H9 (cell line): Measurements from ENCODE around the gene GAS6. TPM values are rescaled to one million over a fixed set of nuclear protein-coding genes. Genes with fewer than 3 reads are reported as not detected.
"Not testable (repeated sequence)": the region's sequence is repeated elsewhere in the genome, so short reads cannot be mapped to it uniquely, and the experiment has no call there.

Source experiments
- DNase-seq: peaks from one replicate; pipeline ENCODE4 v3.0.0-alpha.2; 2017
- H2AFZ ChIP-seq: one replicate; pipeline ENCODE4 v1.6.1; 2013; ENCODE audit warnings: mild to moderate bottlenecking, low read length, control low read depth, moderate library complexity
- H2AK5ac ChIP-seq: 2 replicates; pipeline ENCODE4 v1.6.1; 2013; ENCODE audit warnings: low read length, control low read depth, mixed read lengths; ENCODE audit not compliant: insufficient read length
- H2BK120ac ChIP-seq: one replicate; pipeline ENCODE4 v1.6.1; 2013; ENCODE audit warnings: low read depth, mild to moderate bottlenecking, low read length, control low read depth, inconsistent platforms; ENCODE audit not compliant: poor library complexity, severe bottlenecking
- H2BK12ac ChIP-seq: 2 replicates; pipeline ENCODE4 v1.6.1; 2013; ENCODE audit warnings: low read length, control low read depth, mixed read lengths, low read depth; ENCODE audit not compliant: insufficient read length
- H2BK15ac ChIP-seq: 2 replicates; pipeline ENCODE4 v1.6.1; 2013; ENCODE audit warnings: low read depth, low read length, control low read depth
- H2BK20ac ChIP-seq: one replicate; pipeline ENCODE4 v1.6.1; 2013; ENCODE audit warnings: low read depth, mild to moderate bottlenecking, low read length, control low read depth, inconsistent platforms; ENCODE audit not compliant: poor library complexity, severe bottlenecking
- H2BK5ac ChIP-seq: 2 replicates; pipeline ENCODE4 v1.6.1; 2013; ENCODE audit warnings: low read length, control low read depth, mixed read lengths; ENCODE audit not compliant: insufficient read length
- H3K14ac ChIP-seq: 2 replicates; pipeline ENCODE4 v1.6.1; 2013; ENCODE audit warnings: low read length, control low read depth; ENCODE audit not compliant: insufficient read depth
- H3K18ac ChIP-seq: 2 replicates; pipeline ENCODE4 v1.6.1; 2013; ENCODE audit warnings: low read depth, mild to moderate bottlenecking, mixed read lengths, low read length, control low read depth; ENCODE audit not compliant: insufficient read length
- H3K23ac ChIP-seq: 2 replicates; pipeline ENCODE4 v1.6.1; 2013; ENCODE audit warnings: low read length, control low read depth, mixed read lengths, low read depth; ENCODE audit not compliant: insufficient read length
- H3K23me2 ChIP-seq: 2 replicates; pipeline ENCODE4 v1.6.1; 2013; ENCODE audit warnings: low read depth, mild to moderate bottlenecking, mixed read lengths, low read length, control low read depth; ENCODE audit not compliant: insufficient read length, poor library complexity, severe bottlenecking
- H3K27ac ChIP-seq: 2 replicates; pipeline ENCODE4 v1.5.1; 2013; ENCODE audit warnings: low read length, control low read depth, mixed read lengths, low read depth; ENCODE audit not compliant: insufficient read length
- H3K27me3 ChIP-seq: 2 replicates; pipeline ENCODE4 v1.6.1; 2013; ENCODE audit warnings: low read length, control low read depth, inconsistent platforms; ENCODE audit not compliant: insufficient read depth
- H3K4ac ChIP-seq: 2 replicates; pipeline ENCODE4 v1.6.1; 2013; ENCODE audit warnings: low read depth, mild to moderate bottlenecking, control low read depth, inconsistent platforms, low read length, moderate library complexity
- H3K4me1 ChIP-seq: 2 replicates; pipeline ENCODE4 v1.6.1; 2013; ENCODE audit warnings: low read length, control low read depth, inconsistent platforms; ENCODE audit not compliant: insufficient read depth
- H3K4me2 ChIP-seq: 2 replicates; pipeline ENCODE4 v1.6.1; 2013; ENCODE audit warnings: low read length, control low read depth, mixed read lengths; ENCODE audit not compliant: insufficient read length, insufficient read depth
- H3K56ac ChIP-seq: 2 replicates; pipeline ENCODE4 v1.6.1; 2013; ENCODE audit warnings: low read depth, mild to moderate bottlenecking, mixed read lengths, low read length, control low read depth; ENCODE audit not compliant: insufficient read length
- H3K79me1 ChIP-seq: 2 replicates; pipeline ENCODE4 v1.6.1; 2013; ENCODE audit warnings: low read depth, mild to moderate bottlenecking, moderate library complexity, low read length, control low read depth, inconsistent platforms; ENCODE audit not compliant: insufficient read depth, poor library complexity, severe bottlenecking
- H3K79me2 ChIP-seq: 2 replicates; pipeline ENCODE4 v1.6.1; 2013; ENCODE audit warnings: low read length, control low read depth, inconsistent platforms; ENCODE audit not compliant: insufficient read depth
- H3K9ac ChIP-seq: 2 replicates; pipeline ENCODE4 v1.6.1; 2013; ENCODE audit warnings: low read length, control low read depth, mixed read lengths; ENCODE audit not compliant: insufficient read length; ENCODE audit errors: extremely low read depth
- H3K9me3 ChIP-seq: one replicate; pipeline ENCODE4 v1.6.1; 2013; ENCODE audit warnings: low read depth, low read length, inconsistent platforms; ENCODE audit not compliant: control insufficient read depth
- H3T11ph ChIP-seq: one replicate; pipeline ENCODE4 v1.6.1; 2013; ENCODE audit warnings: mild to moderate bottlenecking, low read length, control low read depth, inconsistent platforms
- H4K20me1 ChIP-seq: one replicate; pipeline ENCODE4 v1.6.1; 2013; ENCODE audit not compliant: control insufficient read depth, insufficient read length, insufficient read depth
- H4K5ac ChIP-seq: 2 replicates; pipeline ENCODE4 v1.6.1; 2013; ENCODE audit warnings: low read depth, mild to moderate bottlenecking, mixed read lengths, low read length, control low read depth; ENCODE audit not compliant: insufficient read length
- H4K8ac ChIP-seq: replicated peaks from 2 replicates; pipeline ENCODE4 v1.6.1; 2013; ENCODE audit warnings: low read length, control low read depth, mixed read lengths, low read depth; ENCODE audit not compliant: insufficient read length
- H4K91ac ChIP-seq: 2 replicates; pipeline ENCODE4 v1.6.1; 2013; ENCODE audit warnings: low read depth, mild to moderate bottlenecking, moderate library complexity, mixed read lengths, low read length, control low read depth; ENCODE audit not compliant: insufficient read length
- H3K27ac Mint-ChIP-seq, 3 experiments: 2 replicates in 2 of 3; 3 replicates in 1 of 3; pipeline ENCODE4 v1.8.0; 2020 to 2021; ENCODE audit warnings: mixed read lengths in 3 of 3, mild to moderate bottlenecking in 1 of 3, moderate library complexity in 1 of 3
- H3K27me3 Mint-ChIP-seq: 2 replicates; pipeline ENCODE4 v1.8.0; 2021; ENCODE audit warnings: low read depth, mild to moderate bottlenecking, moderate library complexity, mixed read lengths
- H3K36me3 Mint-ChIP-seq, 3 experiments: 2 replicates in 2 of 3; 3 replicates in 1 of 3; pipeline ENCODE4 v1.8.0; 2020 to 2021; ENCODE audit warnings: low read depth in 3 of 3, mixed read lengths in 3 of 3; ENCODE audit not compliant: insufficient read depth in 1 of 3
- H3K4me1 Mint-ChIP-seq, 2 experiments: 2 replicates each; pipeline ENCODE4 v1.8.0; 2020; ENCODE audit warnings: mixed read lengths in 2 of 2
- H3K4me3 Mint-ChIP-seq, 2 experiments: 2 replicates in 1 of 2; 3 replicates in 1 of 2; pipeline ENCODE4 v1.8.0; 2020 to 2021; ENCODE audit warnings: mild to moderate bottlenecking in 2 of 2, mixed read lengths in 2 of 2, moderate library complexity in 1 of 2
- H3K9me3 Mint-ChIP-seq, 2 experiments: 2 replicates in 1 of 2; 3 replicates in 1 of 2; pipeline ENCODE4 v1.8.0; 2020; ENCODE audit warnings: mild to moderate bottlenecking in 2 of 2, mixed read lengths in 2 of 2, moderate library complexity in 1 of 2
- CTCF ChIP-seq: fragments of 200-600 bp; sonication (generic); conservative IDR thresholded peaks from 3 replicates; pipeline ENCODE4 v1.8.0; 2021; ENCODE audit warnings: antibody characterized with exemption, mild to moderate bottlenecking
- WGBS: extraction: QIAGEN DNeasy Blood & Tissue Kit; methylation state at CpG from one replicate; pipeline ENCODE4 v1.1.7; 2013; ENCODE audit warnings: missing lambda C conversion rate, low lambda C conversion rate, mixed read lengths; ENCODE audit not compliant: insufficient read length; ENCODE audit errors: extremely low coverage; 5-methylcytosine and 5-hydroxymethylcytosine counted together
- total RNA-seq: library from RNA; stranded (reverse); gene quantifications from 2 replicates; pipeline ENCODE4 v1.2.1, GENCODE V29; 2021

Gene GAS6
- total RNA-seq, 1 experiment from 2014 or later, result 20.5 TPM

GRCh38 chr13:113827021-113827420, 36.9 kb downstream of the GAS6 start:
- no peaks in the 10 kb centered on the region for H3K27me3 ChIP-seq
- no peak for DNase-seq
- no peak overlapping the region for H2BK20ac ChIP-seq
- Mint-ChIP-seq H3K27ac (peak overlapping the region in 1 of 3 experiments; percentile 28; a peak in 1 of 7 replicates), H3K4me1 (peaks cover 3 to 4% of the 10 kb centered on the region in 2 experiments; a peak in 1 of 4 replicates), H3K9me3 (no peaks in the 10 kb centered on the region), H3K4me3 (no peak overlapping the region), H3K27me3 (no peaks in the 10 kb centered on the region), H3K36me3 (peaks cover 6 to 37% (median 37%) of the 10 kb centered on the region in 3 experiments)
- no peak overlapping the region for H3T11ph ChIP-seq
- no peaks in the 10 kb centered on the region for H3K9me3 ChIP-seq
- no peak overlapping the region for H2AK5ac ChIP-seq
- H4K91ac ChIP-seq, result no peak overlapping the region
- H2BK12ac ChIP-seq, result no peak overlapping the region
- no peak for TF ChIP-seq CTCF
- H2AFZ ChIP-seq, result no peak overlapping the region
- no peak overlapping the region for H2BK15ac ChIP-seq
- no CpG with 5 or more reads among the region's 19 CpGs for WGBS
- H3K4me1 ChIP-seq, result no peaks in the 10 kb centered on the region
- no peaks in the 10 kb centered on the region for H3K79me2 ChIP-seq
- H3K18ac ChIP-seq, result no peak overlapping the region
- H4K5ac ChIP-seq, result no peak overlapping the region
- no peak overlapping the region for H3K4ac ChIP-seq
- H3K27ac ChIP-seq, result no peak overlapping the region
- no peak overlapping the region for H3K56ac ChIP-seq
- H2BK120ac ChIP-seq, result no peak overlapping the region
- no peaks in the 10 kb centered on the region for H3K23me2 ChIP-seq
- H4K8ac ChIP-seq, result no peak overlapping the region
- no peak overlapping the region for H3K14ac ChIP-seq
- no peaks in the 10 kb centered on the region for H3K79me1 ChIP-seq
- no peak overlapping the region for H3K23ac ChIP-seq
- no peak overlapping the region for H3K4me2 ChIP-seq
- H4K20me1 ChIP-seq, result no peaks in the 10 kb centered on the region
- H2BK5ac ChIP-seq, result no peak overlapping the region
- no peak overlapping the region for H3K9ac ChIP-seq

GRCh38 chr13:113826446-113826845, 37.4 kb downstream of the GAS6 start:
- H2BK15ac ChIP-seq, H3K4me3 Mint-ChIP-seq, H2BK5ac ChIP-seq, H2BK12ac ChIP-seq, H2BK20ac ChIP-seq, H2BK120ac ChIP-seq, H3K9ac ChIP-seq, H3K27me3 ChIP-seq, H3K9me3 Mint-ChIP-seq, H4K20me1 ChIP-seq, H3K14ac ChIP-seq, H3K23me2 ChIP-seq, H3K56ac ChIP-seq, H3K27ac ChIP-seq, H3K4me1 ChIP-seq, H4K91ac ChIP-seq, H3K4ac ChIP-seq, H3K4me2 ChIP-seq, H3K79me2 ChIP-seq, H3K27ac Mint-ChIP-seq, H3K79me1 ChIP-seq, H4K5ac ChIP-seq, H2AFZ ChIP-seq, H3K23ac ChIP-seq, H3T11ph ChIP-seq, H3K4me1 Mint-ChIP-seq, H2AK5ac ChIP-seq, DNase-seq, H3K18ac ChIP-seq, H3K27me3 Mint-ChIP-seq, H3K9me3 ChIP-seq, H4K8ac ChIP-seq: not testable (repeated sequence)
- WGBS, result no CpG with 5 or more reads among the region's 35 CpGs
- peaks cover 6 to 37% (median 37%) of the 10 kb centered on the region in 3 experiments for H3K36me3 Mint-ChIP-seq
